A673 (cell line): Measurements from ENCODE around the gene KCND3. TPM values are rescaled to one million over a fixed set of nuclear protein-coding genes. Genes with fewer than 3 reads are reported as not detected.

Experiments
- BruUV-seq: library from RNA; stranded (reverse); fragments of 400-500 nt; replicated peaks from 2 replicates; lab custom pipeline; 2021; lab: Mats Ljungman, UMichigan
- CTCF ChIA-PET: fragments of 300-600 bp; sonication (Branson Sonifier 250); formaldehyde crosslinking; loops from one replicate; lab custom pipeline; 2022; ENCODE audit warnings: antibody characterized with exemption; lab: Charles Lee
- POLR2A ChIA-PET: fragments of 300-600 bp; sonication (Branson Sonifier 250); formaldehyde crosslinking; loops from one replicate; lab custom pipeline; 2022; ENCODE audit warnings: antibody characterized with exemption; ENCODE audit not compliant: low non-redundant PET; lab: Charles Lee
- DNase-seq: peaks from one replicate; pipeline ENCODE4 v3.0.0-alpha.2; 2015; ENCODE audit warnings: low spot score
- H3K27ac ChIP-seq: fragments of 200-600 bp; sonication (generic); 2 replicates; pipeline ENCODE4 v1.5.1; 2016; ENCODE audit warnings: mixed run types, low read depth, mild to moderate bottlenecking, mixed read lengths, antibody characterized with exemption, low read length; ENCODE audit not compliant: poor library complexity, severe bottlenecking
- H3K27me3 ChIP-seq: fragments of 200-600 bp; sonication (generic); replicated peaks from 2 replicates; pipeline ENCODE4 v1.6.1; 2017; ENCODE audit warnings: mixed run types, low read depth, mild to moderate bottlenecking, mixed read lengths, antibody characterized with exemption, low read length; ENCODE audit not compliant: insufficient read depth, poor library complexity
- H3K36me3 ChIP-seq: fragments of 200-600 bp; sonication (generic); 2 replicates; pipeline ENCODE4 v1.6.1; 2016; ENCODE audit warnings: mixed run types, mild to moderate bottlenecking, mixed read lengths, antibody characterized with exemption, low read length; ENCODE audit not compliant: insufficient read depth, poor library complexity, severe bottlenecking
- H3K4me1 ChIP-seq: fragments of 200-600 bp; sonication (generic); 2 replicates; pipeline ENCODE4 v1.6.1; 2017; ENCODE audit warnings: mixed run types, mild to moderate bottlenecking, mixed read lengths, antibody characterized with exemption, low read length; ENCODE audit not compliant: insufficient read depth, poor library complexity, severe bottlenecking
- H3K4me3 ChIP-seq: fragments of 200-600 bp; sonication (generic); 2 replicates; pipeline ENCODE4 v1.5.1; 2016; ENCODE audit warnings: low read depth, mixed run types, mild to moderate bottlenecking, mixed read lengths, low read length; ENCODE audit not compliant: poor library complexity, severe bottlenecking
- H3K9me3 ChIP-seq: fragments of 200-600 bp; sonication (generic); 2 replicates; pipeline ENCODE4 v1.6.1; 2016; ENCODE audit warnings: mixed run types, low read depth, mild to moderate bottlenecking, mixed read lengths, antibody characterized with exemption, low read length; ENCODE audit not compliant: poor library complexity, severe bottlenecking
- EZH2 ChIP-seq: fragments of 200-600 bp; sonication (generic); IDR thresholded peaks from 2 replicates; pipeline ENCODE4 v1.6.1; 2017; ENCODE audit warnings: borderline replicate concordance, low read depth, mild to moderate bottlenecking, mixed read lengths, antibody characterized with exemption, low read length; ENCODE audit not compliant: poor library complexity, severe bottlenecking
- intact Hi-C: fragments of 100-400 bp; cut with micrococcal nuclease; formaldehyde crosslinking; loops from one replicate; pipeline ENCODE4 v1.10.0; 2022; ENCODE audit not compliant: unreplicated experiment
- total RNA-seq: library from RNA; stranded (reverse); gene quantifications from 2 replicates; pipeline ENCODE4 v1.2.3, GENCODE V29; 2021
- TF ChIP-seq, protein P1 (sequence below): fragments of 300-800, 200-600 bp; sonication (generic); conservative IDR thresholded peaks from 2 replicates; pipeline ENCODE4 v1.5.1; 2017; ENCODE audit warnings: low read depth, mild to moderate bottlenecking, antibody characterized with exemption, low read length, moderate library complexity, mixed read lengths

KCND3 gene
- total RNA-seq, 1 experiment from 2014 or later = not detected

DNA sequence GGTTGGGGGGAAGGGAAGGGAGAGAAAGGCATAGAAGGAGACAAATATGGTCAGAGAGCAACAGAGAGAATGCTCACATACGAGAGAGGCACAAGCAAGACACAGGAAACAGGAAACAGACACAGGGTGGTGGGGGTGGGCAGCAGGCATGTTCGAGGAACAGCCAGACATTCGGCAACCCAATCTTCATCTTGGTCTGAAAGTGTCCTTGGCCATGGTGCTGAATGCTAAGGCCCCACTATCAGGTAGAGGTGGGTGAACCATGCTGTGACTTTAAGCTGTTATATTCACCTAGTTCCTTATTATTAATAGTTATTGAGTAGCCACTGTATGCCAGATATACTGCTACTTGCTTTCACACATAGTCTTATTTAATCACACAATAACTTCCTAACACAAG is 124.6 kb downstream of the KCND3 start:
- no TSS peak for BruUV-seq
- H3K4me1 ChIP-seq = no peaks in the 10 kb centered on the region
- peaks cover 28% of the 10 kb centered on the region for H3K27me3 ChIP-seq
- POLR2A ChIA-PET = no interaction called here
- CTCF ChIA-PET = no interaction called here
- H3K4me3 ChIP-seq = no peak overlapping the region
- no peaks in the 10 kb centered on the region for H3K9me3 ChIP-seq
- no peak for DNase-seq
- intact Hi-C loops = no loop called here
- H3K36me3 ChIP-seq = no peaks in the 10 kb centered on the region
- H3K27ac ChIP-seq = no peak overlapping the region
- TF ChIP-seq, protein P1, sequence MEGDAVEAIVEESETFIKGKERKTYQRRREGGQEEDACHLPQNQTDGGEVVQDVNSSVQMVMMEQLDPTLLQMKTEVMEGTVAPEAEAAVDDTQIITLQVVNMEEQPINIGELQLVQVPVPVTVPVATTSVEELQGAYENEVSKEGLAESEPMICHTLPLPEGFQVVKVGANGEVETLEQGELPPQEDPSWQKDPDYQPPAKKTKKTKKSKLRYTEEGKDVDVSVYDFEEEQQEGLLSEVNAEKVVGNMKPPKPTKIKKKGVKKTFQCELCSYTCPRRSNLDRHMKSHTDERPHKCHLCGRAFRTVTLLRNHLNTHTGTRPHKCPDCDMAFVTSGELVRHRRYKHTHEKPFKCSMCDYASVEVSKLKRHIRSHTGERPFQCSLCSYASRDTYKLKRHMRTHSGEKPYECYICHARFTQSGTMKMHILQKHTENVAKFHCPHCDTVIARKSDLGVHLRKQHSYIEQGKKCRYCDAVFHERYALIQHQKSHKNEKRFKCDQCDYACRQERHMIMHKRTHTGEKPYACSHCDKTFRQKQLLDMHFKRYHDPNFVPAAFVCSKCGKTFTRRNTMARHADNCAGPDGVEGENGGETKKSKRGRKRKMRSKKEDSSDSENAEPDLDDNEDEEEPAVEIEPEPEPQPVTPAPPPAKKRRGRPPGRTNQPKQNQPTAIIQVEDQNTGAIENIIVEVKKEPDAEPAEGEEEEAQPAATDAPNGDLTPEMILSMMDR = no peak
- TF ChIP-seq EZH2 = no peak

DNA sequence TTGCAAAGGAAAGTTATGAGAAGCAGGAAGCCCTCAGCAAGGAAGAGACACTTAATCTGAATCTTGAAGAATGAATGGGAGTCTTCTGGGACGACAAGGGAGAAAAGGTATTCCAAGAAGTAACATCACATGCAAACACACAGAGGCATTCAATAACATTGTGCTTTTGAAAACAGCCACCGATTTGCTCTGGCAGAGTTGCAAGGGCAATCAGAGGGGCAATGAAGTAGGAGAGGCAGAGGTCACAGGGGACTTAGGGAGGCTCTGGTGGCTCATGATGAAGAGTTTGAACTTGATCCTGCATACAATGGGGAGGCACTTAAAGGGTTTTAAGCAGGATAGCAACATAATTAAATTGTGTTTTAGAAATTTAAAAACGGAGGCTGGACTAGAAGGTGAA is 126.1 kb downstream of the KCND3 start:
- TF ChIP-seq, protein P1 = no peak
- no peak for TF ChIP-seq EZH2
- peaks cover 28% of the 10 kb centered on the region for H3K27me3 ChIP-seq

DNA sequence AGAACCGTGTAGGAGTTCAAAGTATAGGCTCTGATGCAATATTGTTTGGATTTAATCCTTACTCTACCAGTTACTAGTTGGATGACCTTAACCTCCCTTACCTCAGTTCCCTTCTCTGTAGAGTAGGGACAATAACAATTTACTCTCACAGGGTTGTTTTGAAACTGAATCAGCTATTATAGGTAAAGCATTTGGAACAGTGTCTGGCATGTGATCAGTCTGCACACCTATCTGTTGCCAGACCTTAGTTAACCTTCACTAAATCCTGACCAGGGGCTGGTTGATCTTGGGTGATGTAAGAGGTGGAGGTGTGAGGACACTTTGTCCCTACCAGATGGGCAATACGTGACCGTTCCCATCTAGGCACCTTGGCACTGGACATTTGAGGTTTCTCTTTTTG is 126.9 kb downstream of the KCND3 start:
- BruUV-seq = no TSS peak
- intact Hi-C loops = no loop called here
- TF ChIP-seq, protein P1 = no peak
- no peak for TF ChIP-seq EZH2
- DNase-seq = no peak
- CTCF ChIA-PET = no interaction called here
- no peaks in the 10 kb centered on the region for H3K4me1 ChIP-seq
- peaks cover 29% of the 10 kb centered on the region for H3K27me3 ChIP-seq
- no peaks in the 10 kb centered on the region for H3K36me3 ChIP-seq
- H3K9me3 ChIP-seq = no peaks in the 10 kb centered on the region
- POLR2A ChIA-PET = no interaction called here
- H3K4me3 ChIP-seq = no peak overlapping the region
- no peak overlapping the region for H3K27ac ChIP-seq

More for the DNA sequence above, 126.1 kb downstream of the KCND3 start:
- H3K4me1 ChIP-seq = no peaks in the 10 kb centered on the region
- no peak overlapping the region for H3K27ac ChIP-seq
- no TSS peak for BruUV-seq
- intact Hi-C loops = no loop called here
- no peaks in the 10 kb centered on the region for H3K9me3 ChIP-seq
- ChIA-PET POLR2A (no interaction called here), CTCF (no interaction called here)
- H3K4me3 ChIP-seq = no peak overlapping the region
- H3K36me3 ChIP-seq = no peaks in the 10 kb centered on the region
- DNase-seq = no peak
